ENCODE measurements around the gene LCNL1.

GRCh38 chr9:136944519-136945332 is 38.1 kb upstream of the LCNL1 start, which contains the start of the genes C8G and FBXW5:
- peak; percentile 99 for TF ChIP-seq CTCF (IDR thresholded peaks at IDR 0.05)
- TF ChIP-seq ZFX (IDR thresholded peaks at IDR 0.05; ENCODE audit: borderline replicate concordance), result no peak
